K562 (cell line): ENCODE data around the gene RASGRP4. TPM values are rescaled to one million over a fixed set of nuclear protein-coding genes. Genes with fewer than 3 reads are reported as not detected.

ENCODE experiments used
- ARHGAP35 ChIP-seq: fragments of 450-650 bp; IDR thresholded peaks from 2 replicates; pipeline ENCODE4 v1.6.1; 2018; ENCODE audit not compliant: partially characterized antibody
- ASH1L ChIP-seq: fragments of 450-650 bp; IDR thresholded peaks from 2 replicates; pipeline ENCODE4 v1.6.1; 2018; ENCODE audit warnings: borderline replicate concordance, mild to moderate bottlenecking, low read depth; ENCODE audit not compliant: partially characterized antibody
- BHLHE40 ChIP-seq: IDR thresholded peaks from 2 replicates; pipeline ENCODE4 v1.6.1; 2011; ENCODE audit warnings: low read length, improper control_type of control experiment
- HIVEP1 ChIP-seq: fragments of 250-450 bp; sonication (Bioruptor Pico); IDR thresholded peaks from 2 replicates; pipeline ENCODE4 v1.4.0; 2020; ENCODE audit warnings: mild to moderate bottlenecking
- KLF1 ChIP-seq: fragments of 450-650 bp; IDR thresholded peaks from 2 replicates; pipeline ENCODE4 v1.6.1; 2016; ENCODE audit warnings: missing genetic modification characterization, missing compliant biosample characterization
- PHF21A ChIP-seq: fragments of 450-650 bp; IDR thresholded peaks from 2 replicates; pipeline ENCODE4 v1.6.1; 2017; ENCODE audit warnings: low read depth, borderline replicate concordance
- RBM25 ChIP-seq: fragments of 200-400 bp; formaldehyde crosslinking; IDR thresholded peaks from 2 replicates; pipeline ENCODE4 v1.6.1; 2018; ENCODE audit warnings: low read length, low read depth, moderate library complexity; ENCODE audit not compliant: severe bottlenecking
- SMARCC2 ChIP-seq: fragments of 450-650 bp; IDR thresholded peaks from 2 replicates; pipeline ENCODE4 v1.6.1; 2017; ENCODE audit warnings: antibody characterized with exemption, moderate library complexity, mild to moderate bottlenecking, low read depth
- TARDBP ChIP-seq: fragments of 450-650 bp; IDR thresholded peaks from 2 replicates; pipeline ENCODE4 v1.6.1; 2016
- ZNF143 ChIP-seq: sonication (generic); formaldehyde crosslinking; IDR thresholded peaks from 2 replicates; pipeline ENCODE4 v1.9.0; 2022; ENCODE audit warnings: mild to moderate bottlenecking, missing genetic modification reagents
- polyA plus RNA-seq, 8 experiments: library from polyadenylated mRNA; depleted of rRNA in 4 of 8; stranded (reverse) in 5 of 8; unstranded in 3 of 8; fragments of >200 nt; fragmentation: Nextera tagmentation in 2 of 8; fragmentation: Illumina TruSeq in 1 of 8; extraction: Ambion mirVana in 2 of 8; extraction: Trizol in 1 of 8; gene quantifications; 2 replicates each; pipeline versions ENCODE4 v1.2.1 to v1.2.3, GENCODE V29; 2011 to 2014; ENCODE audit warnings: inconsistent platforms in 1 of 8, missing spikeins in 1 of 8
- total RNA-seq, 7 experiments: library from RNA; depleted of rRNA in 6 of 7; stranded (reverse); fragments of >200 nt in 6 of 7; fragmentation: Illumina TruSeq in 2 of 7; extraction: Trizol in 2 of 7; gene quantifications; 2 replicates each; pipeline versions ENCODE4 v1.2.1 to v1.2.3, GENCODE V29; 2011 to 2021; ENCODE audit warnings: low replicate concordance in 1 of 7
- TF ChIP-seq, protein P1 (sequence below), 2 experiments: fragments of 450-650 bp in 1 of 2; sonication (generic) in 1 of 2; formaldehyde crosslinking; conservative IDR thresholded peaks; 2 replicates each; pipeline versions ENCODE4 v1.4.0 to v1.8.1; 2020 to 2022; ENCODE audit warnings: mild to moderate bottlenecking in 1 of 2, missing genetic modification reagents in 1 of 2
- TF ChIP-seq, protein P2 (sequence below): sonication (generic); formaldehyde crosslinking; IDR thresholded peaks from 2 replicates; pipeline ENCODE4 v1.4.0; 2020; ENCODE audit warnings: mild to moderate bottlenecking, missing genetic modification reagents
- TF ChIP-seq, protein P3 (sequence below): sonication (generic); formaldehyde crosslinking; IDR thresholded peaks from 2 replicates; pipeline ENCODE4 v1.8.0; 2022; ENCODE audit warnings: missing genetic modification reagents, mild to moderate bottlenecking, moderate library complexity, borderline replicate concordance
- TF ChIP-seq, protein P4 (sequence below), 3 experiments: IDR thresholded peaks in 2 of 3; conservative IDR thresholded peaks in 1 of 3; 2 replicates each; pipeline ENCODE4 v1.5.1; 2011 to 2012; ENCODE audit warnings: low read length in 3 of 3, mild to moderate bottlenecking in 3 of 3, control low read depth in 2 of 3, improper control_type of control experiment in 1 of 3, inconsistent platforms in 1 of 3, low read depth in 1 of 3, mixed read lengths in 1 of 3, moderate library complexity in 1 of 3; ENCODE audit not compliant: insufficient read depth in 2 of 3
- TF ChIP-seq, protein P5 (sequence below): fragments of 250-450 bp; sonication (Bioruptor Pico); IDR thresholded peaks from 2 replicates; pipeline ENCODE4 v1.9.0; 2021; ENCODE audit warnings: mild to moderate bottlenecking, inconsistent platforms
- TF ChIP-seq, protein P6 (sequence below): sonication (generic); formaldehyde crosslinking; IDR thresholded peaks from 2 replicates; pipeline ENCODE4 v1.8.1; 2023; ENCODE audit warnings: mild to moderate bottlenecking, missing genetic modification reagents

RASGRP4 gene
- total and polyA plus RNA-seq, 9 of the 15 experiments (the other 6 are each of a cell fraction or from before 2014, with no cell fraction given) = 0.39 to 4.6 (median 3.8) TPM

DNA sequence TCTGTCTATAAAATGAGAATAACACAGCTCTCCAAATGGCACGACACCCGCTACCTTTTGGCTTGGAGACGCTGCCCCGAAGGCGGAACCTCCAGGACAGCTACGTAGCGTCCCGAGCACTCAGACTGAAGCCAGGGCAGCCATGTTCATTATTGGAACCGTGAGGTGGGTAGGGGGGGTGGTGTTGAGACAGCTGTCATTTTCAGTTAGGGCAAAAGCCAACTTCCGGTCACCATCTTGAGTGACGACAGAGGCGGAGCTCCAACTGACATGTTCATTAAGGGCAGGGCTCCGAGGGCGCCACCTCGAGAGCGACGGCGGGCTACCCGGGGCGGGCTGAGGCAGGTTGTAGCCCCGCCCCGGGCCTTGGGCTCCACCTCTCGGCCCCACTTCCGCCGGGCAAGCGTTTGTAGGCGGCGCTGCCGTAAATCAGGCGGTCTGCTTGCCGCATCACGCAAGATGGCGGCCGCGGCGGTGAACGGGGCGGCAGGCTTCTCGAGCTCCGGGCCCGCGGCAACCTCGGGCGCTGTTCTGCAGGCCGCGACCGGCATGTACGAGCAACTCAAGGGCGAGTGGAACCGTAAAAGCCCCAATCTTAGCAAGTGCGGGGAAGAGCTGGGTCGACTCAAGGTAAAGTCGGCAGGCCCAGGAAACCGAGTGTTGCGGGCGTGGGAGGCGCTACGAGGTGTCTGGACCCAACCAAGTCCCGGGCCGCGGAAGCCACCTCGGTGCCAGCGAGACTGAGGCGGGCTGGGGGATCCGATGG, 51.5 kb downstream of the RASGRP4 start, which contains the start of gene PSMD8 (continued):
- TF ChIP-seq KLF1 (tag) (no peak), ASH1L (peak; percentile 29), ARHGAP35 (no peak), PHF21A (0 out of 2 replicates have a peak, but pooled peaks have one; percentile 12), HIVEP1 (CRISPR knock-in tag) (no peak), ZNF143 (CRISPR knock-in tag) (no peak; the same call in 1 of the 2 replicates), BHLHE40 (peak; percentile 38; the same call in 1 of the 2 replicates), TARDBP (peak; percentile 74; the same call in 1 of the 2 replicates), SMARCC2 (peak; percentile 69; the same call in 1 of the 2 replicates), RBM25 (no peak)
- TF ChIP-seq, protein P1, sequence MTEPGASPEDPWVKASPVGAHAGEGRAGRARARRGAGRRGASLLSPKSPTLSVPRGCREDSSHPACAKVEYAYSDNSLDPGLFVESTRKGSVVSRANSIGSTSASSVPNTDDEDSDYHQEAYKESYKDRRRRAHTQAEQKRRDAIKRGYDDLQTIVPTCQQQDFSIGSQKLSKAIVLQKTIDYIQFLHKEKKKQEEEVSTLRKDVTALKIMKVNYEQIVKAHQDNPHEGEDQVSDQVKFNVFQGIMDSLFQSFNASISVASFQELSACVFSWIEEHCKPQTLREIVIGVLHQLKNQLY (CRISPR knock-in tag; conservative IDR thresholded peaks at IDR 0.05) = no peak
- TF ChIP-seq, protein P2, sequence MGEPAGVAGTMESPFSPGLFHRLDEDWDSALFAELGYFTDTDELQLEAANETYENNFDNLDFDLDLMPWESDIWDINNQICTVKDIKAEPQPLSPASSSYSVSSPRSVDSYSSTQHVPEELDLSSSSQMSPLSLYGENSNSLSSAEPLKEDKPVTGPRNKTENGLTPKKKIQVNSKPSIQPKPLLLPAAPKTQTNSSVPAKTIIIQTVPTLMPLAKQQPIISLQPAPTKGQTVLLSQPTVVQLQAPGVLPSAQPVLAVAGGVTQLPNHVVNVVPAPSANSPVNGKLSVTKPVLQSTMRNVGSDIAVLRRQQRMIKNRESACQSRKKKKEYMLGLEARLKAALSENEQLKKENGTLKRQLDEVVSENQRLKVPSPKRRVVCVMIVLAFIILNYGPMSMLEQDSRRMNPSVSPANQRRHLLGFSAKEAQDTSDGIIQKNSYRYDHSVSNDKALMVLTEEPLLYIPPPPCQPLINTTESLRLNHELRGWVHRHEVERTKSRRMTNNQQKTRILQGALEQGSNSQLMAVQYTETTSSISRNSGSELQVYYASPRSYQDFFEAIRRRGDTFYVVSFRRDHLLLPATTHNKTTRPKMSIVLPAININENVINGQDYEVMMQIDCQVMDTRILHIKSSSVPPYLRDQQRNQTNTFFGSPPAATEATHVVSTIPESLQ = peak; percentile 73; the same call in 1 of the 2 replicates
- TF ChIP-seq, protein P3, sequence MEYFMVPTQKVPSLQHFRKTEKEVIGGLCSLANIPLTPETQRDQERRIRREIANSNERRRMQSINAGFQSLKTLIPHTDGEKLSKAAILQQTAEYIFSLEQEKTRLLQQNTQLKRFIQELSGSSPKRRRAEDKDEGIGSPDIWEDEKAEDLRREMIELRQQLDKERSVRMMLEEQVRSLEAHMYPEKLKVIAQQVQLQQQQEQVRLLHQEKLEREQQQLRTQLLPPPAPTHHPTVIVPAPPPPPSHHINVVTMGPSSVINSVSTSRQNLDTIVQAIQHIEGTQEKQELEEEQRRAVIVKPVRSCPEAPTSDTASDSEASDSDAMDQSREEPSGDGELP (CRISPR knock-in tag) = peak; percentile 99
- TF ChIP-seq, protein P4, sequence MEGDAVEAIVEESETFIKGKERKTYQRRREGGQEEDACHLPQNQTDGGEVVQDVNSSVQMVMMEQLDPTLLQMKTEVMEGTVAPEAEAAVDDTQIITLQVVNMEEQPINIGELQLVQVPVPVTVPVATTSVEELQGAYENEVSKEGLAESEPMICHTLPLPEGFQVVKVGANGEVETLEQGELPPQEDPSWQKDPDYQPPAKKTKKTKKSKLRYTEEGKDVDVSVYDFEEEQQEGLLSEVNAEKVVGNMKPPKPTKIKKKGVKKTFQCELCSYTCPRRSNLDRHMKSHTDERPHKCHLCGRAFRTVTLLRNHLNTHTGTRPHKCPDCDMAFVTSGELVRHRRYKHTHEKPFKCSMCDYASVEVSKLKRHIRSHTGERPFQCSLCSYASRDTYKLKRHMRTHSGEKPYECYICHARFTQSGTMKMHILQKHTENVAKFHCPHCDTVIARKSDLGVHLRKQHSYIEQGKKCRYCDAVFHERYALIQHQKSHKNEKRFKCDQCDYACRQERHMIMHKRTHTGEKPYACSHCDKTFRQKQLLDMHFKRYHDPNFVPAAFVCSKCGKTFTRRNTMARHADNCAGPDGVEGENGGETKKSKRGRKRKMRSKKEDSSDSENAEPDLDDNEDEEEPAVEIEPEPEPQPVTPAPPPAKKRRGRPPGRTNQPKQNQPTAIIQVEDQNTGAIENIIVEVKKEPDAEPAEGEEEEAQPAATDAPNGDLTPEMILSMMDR (IDR thresholded peaks at IDR 0.05 in 2 of 3, conservative IDR thresholded peaks at IDR 0.05 in 1 of 3; ENCODE audit: insufficient read depth in 2 of 3, low read depth in 1 of 3, low read length in 3 of 3) = peak; percentile 45 to 59 (median 56); a peak in 5 of 6 replicates
- TF ChIP-seq, protein P5, sequence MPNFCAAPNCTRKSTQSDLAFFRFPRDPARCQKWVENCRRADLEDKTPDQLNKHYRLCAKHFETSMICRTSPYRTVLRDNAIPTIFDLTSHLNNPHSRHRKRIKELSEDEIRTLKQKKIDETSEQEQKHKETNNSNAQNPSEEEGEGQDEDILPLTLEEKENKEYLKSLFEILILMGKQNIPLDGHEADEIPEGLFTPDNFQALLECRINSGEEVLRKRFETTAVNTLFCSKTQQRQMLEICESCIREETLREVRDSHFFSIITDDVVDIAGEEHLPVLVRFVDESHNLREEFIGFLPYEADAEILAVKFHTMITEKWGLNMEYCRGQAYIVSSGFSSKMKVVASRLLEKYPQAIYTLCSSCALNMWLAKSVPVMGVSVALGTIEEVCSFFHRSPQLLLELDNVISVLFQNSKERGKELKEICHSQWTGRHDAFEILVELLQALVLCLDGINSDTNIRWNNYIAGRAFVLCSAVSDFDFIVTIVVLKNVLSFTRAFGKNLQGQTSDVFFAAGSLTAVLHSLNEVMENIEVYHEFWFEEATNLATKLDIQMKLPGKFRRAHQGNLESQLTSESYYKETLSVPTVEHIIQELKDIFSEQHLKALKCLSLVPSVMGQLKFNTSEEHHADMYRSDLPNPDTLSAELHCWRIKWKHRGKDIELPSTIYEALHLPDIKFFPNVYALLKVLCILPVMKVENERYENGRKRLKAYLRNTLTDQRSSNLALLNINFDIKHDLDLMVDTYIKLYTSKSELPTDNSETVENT = peak; percentile 67; the same call in 1 of the 2 replicates
- TF ChIP-seq, protein P6, sequence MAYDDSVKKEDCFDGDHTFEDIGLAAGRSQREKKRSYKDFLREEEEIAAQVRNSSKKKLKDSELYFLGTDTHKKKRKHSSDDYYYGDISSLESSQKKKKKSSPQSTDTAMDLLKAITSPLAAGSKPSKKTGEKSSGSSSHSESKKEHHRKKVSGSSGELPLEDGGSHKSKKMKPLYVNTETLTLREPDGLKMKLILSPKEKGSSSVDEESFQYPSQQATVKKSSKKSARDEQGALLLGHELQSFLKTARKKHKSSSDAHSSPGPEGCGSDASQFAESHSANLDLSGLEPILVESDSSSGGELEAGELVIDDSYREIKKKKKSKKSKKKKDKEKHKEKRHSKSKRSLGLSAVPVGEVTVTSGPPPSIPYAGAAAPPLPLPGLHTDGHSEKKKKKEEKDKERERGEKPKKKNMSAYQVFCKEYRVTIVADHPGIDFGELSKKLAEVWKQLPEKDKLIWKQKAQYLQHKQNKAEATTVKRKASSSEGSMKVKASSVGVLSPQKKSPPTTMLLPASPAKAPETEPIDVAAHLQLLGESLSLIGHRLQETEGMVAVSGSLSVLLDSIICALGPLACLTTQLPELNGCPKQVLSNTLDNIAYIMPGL = peak; percentile 72; the same call in 1 of the 2 replicates
